Measurements from ENCODE around the gene CYB561D1. TPM values are rescaled to one million over a fixed set of nuclear protein-coding genes. Genes with fewer than 3 reads are reported as not detected.

CYB561D1 gene
- total and polyA plus RNA-seq, 9 of the 15 experiments (the other 6 are each of a cell fraction or from before 2014, with no cell fraction given): 0.71 to 7.2 (median 3.5) TPM

- TF ChIP-seq REST (IDR thresholded peaks at IDR 0.05; ENCODE audit: borderline replicate concordance) (no peak), REST (CRISPR knock-in tag; IDR thresholded peaks at IDR 0.05; ENCODE audit: low read depth) (peak; percentile 68), RBM39 (optimal IDR thresholded peaks at IDR 0.05; ENCODE audit: low read depth, low read length) (no peak), FOSL1 (tag; conservative IDR thresholded peaks at IDR 0.05) (no peak), CTCF (IDR thresholded peaks at IDR 0.05 in 2 of 3, conservative IDR thresholded peaks at IDR 0.05 in 1 of 3; ENCODE audit: insufficient read depth in 2 of 3, low read depth in 1 of 3, low read length in 3 of 3) (peak in 1 of 3 experiments; percentile 21; a peak in 1 of 6 replicates), NR0B1 (IDR thresholded peaks at IDR 0.05; ENCODE audit: partially characterized antibody) (no peak), ZC3H8 (IDR thresholded peaks at IDR 0.05) (no peak), TBL1XR1 (IDR thresholded peaks at IDR 0.05; ENCODE audit: low read length in 2 of 2) (no peak), PRPF4 (IDR thresholded peaks at IDR 0.05; ENCODE audit: insufficient read depth, low read depth, low read length, poor library complexity, severe bottlenecking) (no peak)
Measured at GRCh38 chr1:109482791-109483671, 10.9 kb upstream of the CYB561D1 start (continued).

Measured in K562 (cell line).